Left lung (tissue), 10 donors: ENCODE results near the gene MRPS34. TPM values are rescaled to one million over a fixed set of nuclear protein-coding genes. Genes with fewer than 3 reads are reported as not detected.
A peak's percentile ranks its signal among the peaks of the same experiment; 100 is the strongest.

Experiments
- ATAC-seq: fragments of 200-7000 bp; cut with Tn5 transposase; one replicate; pipeline ENCODE4 v1.9.1; 2020; ENCODE audit warnings: moderate library complexity
- DNase-seq, 4 donors: peaks; one replicate each; pipeline ENCODE4 v3.0.0-alpha.2; 2013 to 2020
- H3K27ac ChIP-seq, 2 donors: fragments of 200-600 bp; sonication (generic) in 1 of 2; one replicate each; pipeline versions ENCODE4 v1.5.0 to v1.8.0; 2020 to 2021
- H3K27me3 ChIP-seq, 2 donors: fragments of 200-600 bp; sonication (generic) in 1 of 2; one replicate each; pipeline versions ENCODE4 v1.5.0 to v1.8.0; 2020 to 2021
- H3K36me3 ChIP-seq, 2 donors: fragments of 200-600 bp; sonication (generic) in 1 of 2; one replicate each; pipeline versions ENCODE4 v1.5.0 to v1.8.0; 2020 to 2021
- H3K4me1 ChIP-seq, 2 donors: fragments of 200-600 bp; one replicate each; pipeline ENCODE4 v1.8.0; 2021
- H3K4me3 ChIP-seq, 2 donors: fragments of 200-600 bp; sonication (generic) in 1 of 2; one replicate each; pipeline versions ENCODE4 v1.5.0 to v1.8.0; 2020 to 2021; ENCODE audit warnings: mild to moderate bottlenecking in 1 of 2
- H3K9me3 ChIP-seq, 2 donors: fragments of 200-600 bp; sonication (generic) in 1 of 2; one replicate each; pipeline versions ENCODE4 v1.5.0 to v1.8.0; 2020 to 2021
- intact Hi-C, 2 donors: fragments of 100-400 bp; cut with DNase I; formaldehyde crosslinking; loops; one replicate each; pipeline versions ENCODE4 v1.11.2 to v1.14.2; 2022
- polyA plus RNA-seq, 6 donors: library from polyadenylated mRNA; unstranded; fragments of 120-200 nt; gene quantifications; one replicate each; pipeline ENCODE4 v1.2.1, GENCODE V29; 2013; ENCODE audit not compliant: insufficient read length in 6 of 6
- total RNA-seq, 2 donors: library from RNA; stranded (reverse); fragmentation: NEBNext Ultra II Directional; extraction: Animal tissue kit (Norgen Biotek cat#: 25700); gene quantifications; one replicate each; pipeline ENCODE4 v1.2.1, GENCODE V29; 2021
- TF ChIP-seq, protein P1 (sequence below), 2 donors: fragments of 200-600 bp; sonication (generic) in 1 of 2; IDR thresholded peaks; one replicate each; pipeline versions ENCODE4 v1.5.0 to v1.8.0; 2021; ENCODE audit warnings: antibody characterized with exemption in 2 of 2
- donor health status: DM: no; HTN: yes; CAD: no.
- donor health status: DM: no; HTN: no; CAD: no.

Gene MRPS34
- total and polyA plus RNA-seq, 8 donors, result 47.5 to 91.5 (median 64.1) TPM

DNA sequence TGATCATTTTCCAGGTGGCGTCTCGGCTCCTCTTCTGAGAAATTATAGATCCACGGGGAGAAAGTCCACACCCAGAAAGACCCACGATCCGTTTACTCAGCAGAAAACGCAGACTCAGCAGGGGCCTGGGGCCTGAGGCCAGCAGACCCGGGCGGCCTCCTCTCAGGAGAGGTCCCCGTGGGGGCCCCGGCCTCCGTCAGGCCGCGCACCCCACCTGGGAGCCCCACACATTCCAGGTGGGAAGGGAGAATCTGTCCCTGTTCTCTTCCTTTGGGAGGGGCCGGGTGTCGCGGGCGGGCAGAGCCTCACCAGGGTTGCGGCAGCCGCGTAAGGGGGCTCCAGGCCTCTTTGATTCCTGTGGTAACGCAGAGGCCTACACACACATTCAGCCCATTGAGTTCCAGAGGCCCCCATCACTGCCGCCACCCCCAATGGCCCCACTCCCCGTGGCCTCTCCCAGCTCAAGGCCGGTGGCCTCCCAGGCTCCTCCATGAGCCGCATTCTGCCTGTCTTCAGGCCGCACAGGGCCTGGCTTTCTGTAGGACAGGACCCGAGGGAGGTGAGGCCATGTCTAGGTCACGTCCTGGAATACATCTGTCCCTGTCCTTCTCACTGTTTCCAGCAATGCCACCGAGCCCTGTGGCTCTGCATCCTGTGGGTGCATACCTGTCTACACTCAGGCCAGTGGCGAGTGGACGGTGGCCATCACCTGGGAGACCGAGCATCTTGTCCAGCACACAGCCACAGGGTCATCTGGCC, 22.2 kb upstream of the MRPS34 start:
- intact Hi-C loops, result no loop called here
- no peak for DNase-seq
- Histone ChIP-seq H3K36me3 (peaks cover 0 to 24% of the 10 kb centered on the region in 2 donors), H3K4me3 (no peak overlapping the region), H3K27ac (no peak overlapping the region), H3K9me3 (peaks cover 0 to 11% of the 10 kb centered on the region in 2 donors), H3K27me3 (no peaks in the 10 kb centered on the region), H3K4me1 (no peaks in the 10 kb centered on the region)
- no peak for ATAC-seq
- TF ChIP-seq, protein P1, sequence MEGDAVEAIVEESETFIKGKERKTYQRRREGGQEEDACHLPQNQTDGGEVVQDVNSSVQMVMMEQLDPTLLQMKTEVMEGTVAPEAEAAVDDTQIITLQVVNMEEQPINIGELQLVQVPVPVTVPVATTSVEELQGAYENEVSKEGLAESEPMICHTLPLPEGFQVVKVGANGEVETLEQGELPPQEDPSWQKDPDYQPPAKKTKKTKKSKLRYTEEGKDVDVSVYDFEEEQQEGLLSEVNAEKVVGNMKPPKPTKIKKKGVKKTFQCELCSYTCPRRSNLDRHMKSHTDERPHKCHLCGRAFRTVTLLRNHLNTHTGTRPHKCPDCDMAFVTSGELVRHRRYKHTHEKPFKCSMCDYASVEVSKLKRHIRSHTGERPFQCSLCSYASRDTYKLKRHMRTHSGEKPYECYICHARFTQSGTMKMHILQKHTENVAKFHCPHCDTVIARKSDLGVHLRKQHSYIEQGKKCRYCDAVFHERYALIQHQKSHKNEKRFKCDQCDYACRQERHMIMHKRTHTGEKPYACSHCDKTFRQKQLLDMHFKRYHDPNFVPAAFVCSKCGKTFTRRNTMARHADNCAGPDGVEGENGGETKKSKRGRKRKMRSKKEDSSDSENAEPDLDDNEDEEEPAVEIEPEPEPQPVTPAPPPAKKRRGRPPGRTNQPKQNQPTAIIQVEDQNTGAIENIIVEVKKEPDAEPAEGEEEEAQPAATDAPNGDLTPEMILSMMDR (IDR thresholded peaks at IDR 0.05), result no peak

DNA sequence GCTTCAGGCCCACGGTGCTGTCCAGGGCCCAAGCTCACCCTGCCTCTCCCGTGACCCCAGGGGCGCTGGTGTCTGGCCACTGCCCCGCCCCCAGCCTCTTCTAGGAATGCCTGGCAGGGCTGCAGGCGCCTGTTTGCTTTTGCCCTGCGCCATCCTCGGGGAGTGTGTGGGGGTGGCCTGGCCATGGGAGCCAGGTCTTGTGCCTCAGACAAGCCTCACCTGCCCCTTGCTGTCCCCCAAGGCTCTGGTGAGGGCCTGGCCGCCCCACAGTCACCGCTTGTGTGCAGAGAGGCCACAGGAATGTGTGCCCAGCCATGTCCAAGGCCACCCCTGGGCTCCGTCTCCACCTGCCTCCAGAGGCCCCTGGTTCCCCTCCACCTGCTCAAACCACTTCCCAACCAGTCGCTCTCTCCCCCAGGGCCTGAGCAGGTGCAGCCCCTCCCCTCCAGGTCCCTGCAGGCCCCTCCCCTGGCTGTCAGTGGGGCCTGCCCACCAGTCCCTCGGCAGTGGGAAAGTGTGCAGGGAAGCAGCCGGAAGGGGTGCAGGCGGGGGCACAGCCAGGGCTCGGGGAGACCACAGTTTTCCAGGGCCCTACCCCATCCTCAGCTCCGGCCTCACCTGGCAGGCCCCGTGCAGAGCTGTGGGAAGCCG, 21.4 kb upstream of the MRPS34 start:
- peak; percentile 91 for ATAC-seq
- intact Hi-C loops, result no loop called here
- Histone ChIP-seq H3K4me1 (no peaks in the 10 kb centered on the region), H3K36me3 (peaks cover 0 to 32% of the 10 kb centered on the region in 2 donors), H3K27me3 (no peaks in the 10 kb centered on the region), H3K4me3 (peak overlapping the region in 1 of 2 donors; percentile 6), H3K27ac (no peak overlapping the region), H3K9me3 (peaks cover 0 to 11% of the 10 kb centered on the region in 2 donors)
- peak in 3 of 4 donors; percentile 51 to 83 (median 58) for DNase-seq
- TF ChIP-seq, protein P1 (IDR thresholded peaks at IDR 0.05), result no peak

DNA sequence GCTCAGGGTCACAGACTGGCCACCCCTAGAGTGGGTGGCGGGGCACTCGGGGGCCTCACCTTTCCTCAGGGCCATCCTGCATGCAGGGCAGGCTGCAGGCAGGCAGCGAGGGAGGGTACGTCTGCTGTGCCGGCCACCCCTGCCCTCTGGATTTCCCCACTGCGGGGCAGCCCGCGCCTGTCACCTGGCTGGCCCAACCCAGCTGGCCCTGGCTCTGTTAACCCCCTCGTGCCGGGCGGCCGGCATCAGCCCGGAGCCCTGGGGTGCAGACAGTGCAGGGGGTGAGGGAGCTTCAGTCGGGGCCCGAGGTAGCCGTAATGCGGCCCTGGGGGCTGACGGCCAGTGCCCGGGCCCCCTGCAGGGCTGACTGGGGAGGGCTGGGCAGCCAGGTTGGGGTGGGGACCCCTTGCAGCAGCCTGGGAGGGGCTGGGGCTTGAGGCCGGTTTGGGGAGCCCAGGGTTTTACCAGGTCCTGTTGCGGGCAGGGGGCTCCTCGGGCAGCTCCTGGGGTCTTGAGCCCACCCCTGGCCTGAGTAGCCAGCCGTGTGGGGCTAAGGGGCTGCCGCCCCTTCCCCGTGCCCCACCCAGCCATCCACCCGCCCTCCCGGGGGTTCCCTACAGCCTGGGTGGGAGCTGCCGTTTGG, 20.8 kb upstream of the MRPS34 start, which contains the start of gene IGFALS:
IGFALS (minus strand) TSS at position 128 of the 643 bp plus-strand sequence; CDS start at position 75, 53 bp downstream.
- peaks cover 0 to 10% of the 10 kb centered on the region in 2 donors for H3K9me3 ChIP-seq
- peak; percentile 79 for ATAC-seq
- H3K36me3 ChIP-seq, result peaks cover 0 to 38% of the 10 kb centered on the region in 2 donors
- H3K4me3 ChIP-seq, result peak within 1 kb of the TSS in 1 of 2 donors; percentile 6
- TF ChIP-seq, protein P1 (IDR thresholded peaks at IDR 0.05), result no peak
- intact Hi-C loops, result no loop called here
- no peaks in the 10 kb centered on the region for H3K27me3 ChIP-seq
- peak in 2 of 4 donors; percentile 40 to 80 for DNase-seq
- H3K27ac ChIP-seq, result no peak within 1 kb of the TSS
- H3K4me1 ChIP-seq, result no peaks in the 10 kb centered on the region

DNA sequence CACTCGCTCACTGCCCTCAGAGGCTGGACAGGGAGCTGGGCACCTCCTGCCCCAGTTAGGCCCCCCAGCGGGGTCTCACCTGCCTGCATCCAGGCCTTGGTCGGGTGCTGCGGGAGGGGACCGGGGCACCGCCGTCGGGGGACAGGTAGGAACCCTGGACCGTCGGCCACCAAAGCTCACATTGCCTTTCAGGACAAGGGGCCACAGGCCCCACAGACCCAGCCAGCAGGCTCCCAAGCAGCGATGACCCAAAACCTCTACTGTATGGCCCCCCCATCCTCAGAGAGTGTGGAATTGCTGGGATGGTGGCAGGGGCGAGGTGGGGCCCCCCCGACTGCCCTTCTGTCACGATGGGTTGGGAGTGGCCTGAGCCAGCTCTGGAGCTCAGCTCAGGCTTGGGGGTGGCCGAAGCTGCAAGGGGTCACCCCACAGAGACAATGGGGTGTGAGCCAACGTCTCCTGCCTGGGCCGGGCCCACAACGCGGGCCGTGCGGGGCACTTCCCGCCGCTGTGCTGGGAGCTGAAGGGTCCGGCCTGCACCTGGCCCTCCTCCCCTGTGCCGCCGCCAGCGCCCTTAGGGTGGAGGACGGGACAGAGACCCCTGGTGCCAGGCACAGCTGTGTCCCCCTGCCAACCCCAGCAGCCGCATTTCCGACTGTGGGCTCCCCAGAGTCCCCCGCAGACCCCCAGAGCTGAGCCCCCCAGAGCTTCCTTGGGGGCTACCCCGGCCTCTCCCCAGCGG, 20.1 kb upstream of the MRPS34 start:
- no peak for ATAC-seq
- Histone ChIP-seq H3K4me1 (no peaks in the 10 kb centered on the region), H3K27ac (no peak overlapping the region), H3K27me3 (no peaks in the 10 kb centered on the region), H3K36me3 (peaks cover 0 to 45% of the 10 kb centered on the region in 2 donors), H3K4me3 (no peak overlapping the region), H3K9me3 (peaks cover 0 to 5% of the 10 kb centered on the region in 2 donors)
- DNase-seq, result peak in 2 of 4 donors; percentile 30 to 69
- TF ChIP-seq, protein P1 (IDR thresholded peaks at IDR 0.05), result no peak
- intact Hi-C loops, result no loop called here
